Non-pigmented ciliary epithelial cell (primary cell): Measurements from ENCODE around the gene WSB2.

Experiments
- DNase-seq: peaks from one replicate; pipeline ENCODE4 v3.0.0-alpha.2; 2010; ENCODE audit warnings: low read depth

The WSB2 gene

GRCh38 chr12:117986705-117987469, 74.1 kb downstream of the WSB2 start:
- peak; percentile 37 for DNase-seq

- no peak for DNase-seq
Measured at GRCh38 chr12:117985182-117985581, 75.8 kb downstream of the WSB2 start.
